GM13977 (cell line): ENCODE results near the gene TEKT2.

Source experiments
- DNase-seq: peaks from one replicate; pipeline ENCODE4 v3.0.0; 2012; ENCODE audit warnings: low spot score
- CTCF ChIP-seq: IDR thresholded peaks from 2 replicates; pipeline ENCODE4 v1.5.1; 2012; ENCODE audit warnings: mild to moderate bottlenecking, control low read depth; ENCODE audit not compliant: insufficient read depth; ENCODE audit errors: extremely low read depth, missing control alignments
- in situ Hi-C: fragments of 300-500 bp; cut with MboI; formaldehyde crosslinking; loops from one replicate; pipeline ENCODE4 v1.12.0; 2022; ENCODE audit warnings: low sequenced_read_pairs, low pct_unique_long_range_greater_than_20kb, mixed read lengths, inconsistent platforms; ENCODE audit not compliant: unreplicated experiment

Gene TEKT2

GRCh38 chr1:36099681-36100341, 15.9 kb downstream of the TEKT2 start:
- peak; percentile 92 for TF ChIP-seq CTCF
- DNase-seq = peak; percentile 91
- in situ Hi-C loops = loop anchor here (10.0 kb wide), 1 partner anchor 85 kb away; no protein-coding TSS in a partner anchor

- no peak for DNase-seq
- in situ Hi-C loops = no loop called here
- no peak for TF ChIP-seq CTCF
These were observed 16.5 kb downstream of the TEKT2 start for GRCh38 chr1:36100376-36100775.

GRCh38 chr1:36101546-36101945, 17.7 kb downstream of the TEKT2 start:
- no peak for TF ChIP-seq CTCF
- in situ Hi-C loops = no loop called here
- DNase-seq = no peak

- no peak for TF ChIP-seq CTCF
- no peak for DNase-seq
- in situ Hi-C loops = no loop called here
These were observed 22.4 kb downstream of the TEKT2 start for GRCh38 chr1:36106269-36106668.

- no peak for TF ChIP-seq CTCF
- no peak for DNase-seq
- in situ Hi-C loops = no loop called here
These were observed 23.5 kb downstream of the TEKT2 start for GRCh38 chr1:36107394-36107793.

GRCh38 chr1:36108314-36108713, 24.4 kb downstream of the TEKT2 start:
- TF ChIP-seq CTCF = no peak
- in situ Hi-C loops = no loop called here
- DNase-seq = no peak
